ENCODE results near the gene KIF2A. TPM values are rescaled to one million over a fixed set of nuclear protein-coding genes. Genes with fewer than 3 reads are reported as not detected.

The KIF2A gene
- total and polyA plus RNA-seq, 2 of the 8 experiments (the other 6 are each of a cell fraction or from before 2014, with no cell fraction given), result 18.4 to 97.1 TPM

DNA sequence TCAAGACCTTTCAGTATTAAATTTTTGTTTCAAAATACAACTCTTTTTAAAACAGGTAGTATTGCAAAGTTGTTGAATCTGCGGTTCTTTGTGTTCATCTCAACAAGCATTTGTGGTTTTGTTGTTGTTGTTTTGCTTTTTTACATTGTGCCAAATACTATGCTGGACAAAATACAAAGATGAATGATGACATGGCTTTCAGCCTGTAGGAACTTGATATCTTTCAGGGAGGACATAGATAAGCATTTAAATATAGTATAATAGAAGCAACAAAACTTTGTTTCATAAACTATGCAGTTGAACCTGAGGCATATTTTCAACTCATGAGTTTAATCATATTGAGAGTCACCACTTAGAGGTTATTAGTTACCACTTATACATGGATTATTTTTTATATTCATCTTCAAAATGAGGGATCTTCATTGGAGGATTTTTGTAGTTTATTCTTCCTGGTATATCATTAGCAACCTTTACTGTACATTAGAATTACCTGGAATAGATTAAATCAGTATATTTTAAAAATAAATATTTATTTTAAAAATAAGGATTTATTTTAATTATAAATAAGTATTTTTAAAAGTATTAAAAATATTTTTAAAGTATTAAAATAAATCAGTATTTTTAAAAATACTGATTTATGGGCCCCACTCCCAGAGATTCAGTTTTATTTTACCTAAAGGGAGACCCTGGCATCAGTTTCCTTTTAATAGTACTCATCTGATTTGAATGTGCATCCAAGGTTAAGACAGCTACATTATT, 42.9 kb downstream of the KIF2A start:
- no peaks in the 10 kb centered on the region for H3K4me1 ChIP-seq (replicated peaks in 1 of 4; ENCODE audit: control insufficient read depth in 3 of 4, insufficient read depth in 4 of 4, low read length in 3 of 4)
- H3K4ac ChIP-seq (replicated peaks; ENCODE audit: insufficient read length, low read depth, low read length), result no peak overlapping the region
- H4K8ac ChIP-seq (ENCODE audit: extremely low read depth, insufficient read depth, low read length), result no peak overlapping the region
- H4K91ac ChIP-seq (replicated peaks; ENCODE audit: insufficient read length, low read length), result no peak overlapping the region
- no peaks in the 10 kb centered on the region for H3K27me3 ChIP-seq (replicated peaks in 1 of 4; ENCODE audit: control insufficient read depth in 3 of 4, extremely low read depth in 1 of 4, insufficient read depth in 3 of 4, low read length in 3 of 4)
- no peak overlapping the region for H3K56ac ChIP-seq (replicated peaks; ENCODE audit: insufficient read length, low read depth, low read length)
- H3K18ac ChIP-seq (ENCODE audit: extremely low read depth, low read length), result no peak overlapping the region
- no peaks in the 10 kb centered on the region for H3K9me3 ChIP-seq (ENCODE audit: insufficient read depth in 2 of 2, low read depth in 1 of 2, low read length in 1 of 2)
- H2BK120ac ChIP-seq (replicated peaks; ENCODE audit: low read depth, low read length), result no peak overlapping the region
- CTCF ChIA-PET (ENCODE audit: partially characterized antibody), result interaction anchor here (0.6 to 1.6 kb wide), 2 partner anchors 39 to 153 kb away, joined by 3 read pairs; no protein-coding TSS in a partner anchor
- H3K23me2 ChIP-seq (ENCODE audit: low read depth, low read length), result no peaks in the 10 kb centered on the region
- H2BK12ac ChIP-seq (ENCODE audit: low read depth, low read length), result no peak overlapping the region
- FAIRE-seq (no peak), DNase-seq (ENCODE audit: low read depth in 1 of 2, low spot score in 2 of 2) (no peak)
- H3K4me3 ChIP-seq (ENCODE audit: extremely low read depth in 1 of 4, insufficient read depth in 2 of 4, low read depth in 3 of 4, low read length in 4 of 4), result no peak overlapping the region
- H3K79me1 ChIP-seq (ENCODE audit: low read depth, low read length), result no peaks in the 10 kb centered on the region
- H3K14ac ChIP-seq (ENCODE audit: insufficient read length), result no peak overlapping the region
- POLR2A ChIA-PET (ENCODE audit: partially characterized antibody), result no interaction called here
- no peak overlapping the region for H2BK20ac ChIP-seq (ENCODE audit: low read length)
- peaks cover 0 to 22% of the 10 kb centered on the region in 2 experiments; a peak in 2 of 4 replicates for H3K79me2 ChIP-seq (ENCODE audit: control insufficient read depth in 1 of 2, insufficient read depth in 2 of 2, low read length in 2 of 2)
- H3K27ac ChIP-seq (ENCODE audit: low read depth, low read length), result no peak overlapping the region
- no peak overlapping the region for H2BK15ac ChIP-seq (ENCODE audit: low read length)
- H2BK5ac ChIP-seq (ENCODE audit: low read depth, low read length), result no peak overlapping the region
- H2AK5ac ChIP-seq (ENCODE audit: low read depth, low read length), result no peak overlapping the region
- H3K4me2 ChIP-seq (ENCODE audit: insufficient read depth in 1 of 2, low read depth in 2 of 2, low read length in 2 of 2), result no peak overlapping the region
- no peak overlapping the region for H3K9ac ChIP-seq (replicated peaks in 1 of 4; ENCODE audit: extremely low read depth in 1 of 4, low read depth in 3 of 4, low read length in 3 of 4)
- peaks cover 0 to 55% (median 18%) of the 10 kb centered on the region in 4 experiments; a peak in 7 of 8 replicates for H3K36me3 ChIP-seq (ENCODE audit: control insufficient read depth in 2 of 4, insufficient read depth in 4 of 4, low read length in 3 of 4)
- H3K23ac ChIP-seq (ENCODE audit: insufficient read length), result no peak overlapping the region
- 92% methylated on average over 1 of the region's 1 CpG; no CpG with 5 or more reads in 1 of the 2 experiments for WGBS, 2 experiments (ENCODE audit: extremely low coverage in 1 of 2, insufficient coverage in 1 of 2, insufficient read length in 1 of 2, insufficient replicate concordance in 2 of 2, low coverage in 1 of 2, low lambda C conversion rate in 2 of 2, missing lambda C conversion rate in 1 of 2)
- peaks cover 0 to 1% of the 10 kb centered on the region in 2 experiments for H4K20me1 ChIP-seq (replicated peaks in 1 of 2; ENCODE audit: control insufficient read depth in 1 of 2, insufficient read depth in 2 of 2, low read length in 2 of 2)
- H4K5ac ChIP-seq (ENCODE audit: insufficient read length, low read depth, low read length), result no peak overlapping the region
- no peak overlapping the region for H2AFZ ChIP-seq (ENCODE audit: low read length)
- TF ChIP-seq CBX8 (IDR thresholded peaks at IDR 0.05; ENCODE audit: borderline replicate concordance, low read depth, low read length), result no peak
- no peak for TF ChIP-seq TBP (IDR thresholded peaks at IDR 0.05; ENCODE audit: low read depth, low read length)
- TF ChIP-seq FOSL1 (IDR thresholded peaks at IDR 0.05; ENCODE audit: insufficient read depth, low read depth, low read length), result no peak
- no peak for TF ChIP-seq RXRA (IDR thresholded peaks at IDR 0.05; ENCODE audit: insufficient read depth, low read depth, low read length)
- TF ChIP-seq, protein P1, sequence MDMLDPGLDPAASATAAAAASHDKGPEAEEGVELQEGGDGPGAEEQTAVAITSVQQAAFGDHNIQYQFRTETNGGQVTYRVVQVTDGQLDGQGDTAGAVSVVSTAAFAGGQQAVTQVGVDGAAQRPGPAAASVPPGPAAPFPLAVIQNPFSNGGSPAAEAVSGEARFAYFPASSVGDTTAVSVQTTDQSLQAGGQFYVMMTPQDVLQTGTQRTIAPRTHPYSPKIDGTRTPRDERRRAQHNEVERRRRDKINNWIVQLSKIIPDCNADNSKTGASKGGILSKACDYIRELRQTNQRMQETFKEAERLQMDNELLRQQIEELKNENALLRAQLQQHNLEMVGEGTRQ (IDR thresholded peaks at IDR 0.05; ENCODE audit: low read length), result no peak
- TF ChIP-seq SAP30 (IDR thresholded peaks at IDR 0.05; ENCODE audit: insufficient read depth, insufficient replicate concordance, low read length), result no peak
- TF ChIP-seq, protein P2, sequence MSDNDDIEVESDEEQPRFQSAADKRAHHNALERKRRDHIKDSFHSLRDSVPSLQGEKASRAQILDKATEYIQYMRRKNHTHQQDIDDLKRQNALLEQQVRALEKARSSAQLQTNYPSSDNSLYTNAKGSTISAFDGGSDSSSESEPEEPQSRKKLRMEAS (IDR thresholded peaks at IDR 0.05), result no peak
- no peak for TF ChIP-seq CTBP2 (IDR thresholded peaks at IDR 0.05; ENCODE audit: borderline replicate concordance, insufficient read depth, insufficient read length, low read length)
- TF ChIP-seq ZNF274 (IDR thresholded peaks at IDR 0.05; ENCODE audit: borderline replicate concordance, extremely low read depth, low read length), result no peak
- TF ChIP-seq, protein P3, sequence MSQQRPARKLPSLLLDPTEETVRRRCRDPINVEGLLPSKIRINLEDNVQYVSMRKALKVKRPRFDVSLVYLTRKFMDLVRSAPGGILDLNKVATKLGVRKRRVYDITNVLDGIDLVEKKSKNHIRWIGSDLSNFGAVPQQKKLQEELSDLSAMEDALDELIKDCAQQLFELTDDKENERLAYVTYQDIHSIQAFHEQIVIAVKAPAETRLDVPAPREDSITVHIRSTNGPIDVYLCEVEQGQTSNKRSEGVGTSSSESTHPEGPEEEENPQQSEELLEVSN (IDR thresholded peaks at IDR 0.05), result no peak

Measured in H1 (cell line).